Myocyte (in vitro differentiated cells): ENCODE measurements around the gene BRINP3. TPM values are rescaled to one million over a fixed set of nuclear protein-coding genes. Genes with fewer than 3 reads are reported as not detected.

Experiments
- DNase-seq: peaks from one replicate; pipeline ENCODE4 v3.0.0-alpha.2; 2012; ENCODE audit warnings: low read depth
- total RNA-seq: library from RNA; depleted of rRNA; stranded (reverse); fragments of >200 nt; gene quantifications from 2 replicates; pipeline ENCODE4 v1.2.3, GENCODE V29; 2014

The BRINP3 gene
- total RNA-seq, 1 donor from 2014 or later, result 0.08 TPM

DNA sequence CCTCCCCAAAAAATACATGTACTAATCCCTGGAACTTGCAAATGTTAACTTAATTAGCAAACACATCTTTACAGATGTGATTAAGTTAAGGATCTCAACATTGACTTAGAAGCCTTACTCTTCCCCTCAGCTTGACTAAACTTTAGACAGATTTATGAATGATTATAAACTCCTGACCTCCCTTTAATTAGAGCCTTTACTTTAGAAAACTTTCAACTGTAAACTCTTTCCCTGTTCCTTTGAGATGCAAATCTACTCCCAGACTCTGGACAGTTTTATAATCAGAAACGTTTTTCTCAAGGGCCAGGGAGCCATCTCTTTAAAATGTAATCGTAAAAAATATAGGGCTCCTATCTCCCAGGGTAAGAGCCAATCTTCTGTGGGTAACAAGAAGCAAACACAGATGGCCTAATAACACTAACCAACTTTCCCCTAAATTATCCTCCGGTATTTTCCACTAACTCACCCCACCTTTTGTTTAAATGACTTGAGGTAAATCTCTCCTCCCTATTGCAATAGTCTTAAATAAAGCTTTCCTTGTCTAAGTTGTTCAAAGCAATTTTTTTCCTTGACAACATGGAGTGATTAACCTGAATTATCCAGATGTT is 284.1 kb downstream of the BRINP3 start:
- no peak for DNase-seq

DNA sequence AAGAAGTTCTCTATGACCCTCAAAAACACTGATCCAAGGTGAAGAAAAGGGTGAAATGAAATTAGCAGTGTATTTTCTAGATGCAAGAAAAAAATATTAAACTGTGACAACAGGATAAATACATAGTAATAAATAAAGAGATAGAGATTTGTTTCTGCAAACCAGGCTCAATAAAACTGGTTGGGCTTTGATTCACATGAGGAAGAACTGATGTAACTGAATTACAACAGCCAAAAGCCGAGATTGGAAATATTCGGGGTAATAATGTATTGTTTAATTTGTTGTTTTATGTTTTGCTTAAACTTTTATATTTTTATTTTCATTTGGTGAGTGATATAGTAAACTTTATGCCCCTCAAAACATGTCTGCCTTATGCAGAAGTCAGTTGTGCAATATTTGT is 285.0 kb downstream of the BRINP3 start:
- no peak for DNase-seq

DNA sequence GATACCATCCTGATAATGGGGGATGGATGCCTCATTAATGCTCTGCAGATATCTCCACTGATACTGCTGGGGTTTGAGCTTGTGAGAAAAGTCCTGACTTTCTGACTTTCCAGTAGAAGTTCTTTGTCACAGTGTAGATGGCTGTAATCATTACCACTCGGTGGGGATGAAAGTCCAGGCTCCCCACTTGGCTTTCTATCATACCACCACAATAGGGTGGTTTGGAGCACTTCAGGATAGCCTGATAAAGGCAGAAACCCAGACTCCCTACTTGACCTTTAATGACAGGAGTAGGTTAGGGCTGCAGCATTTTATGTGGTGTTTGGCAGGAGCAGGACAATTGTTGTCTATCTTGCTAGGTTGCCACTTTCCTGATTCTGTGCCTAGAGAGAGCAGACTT is 294.1 kb downstream of the BRINP3 start:
- DNase-seq, result no peak

DNA sequence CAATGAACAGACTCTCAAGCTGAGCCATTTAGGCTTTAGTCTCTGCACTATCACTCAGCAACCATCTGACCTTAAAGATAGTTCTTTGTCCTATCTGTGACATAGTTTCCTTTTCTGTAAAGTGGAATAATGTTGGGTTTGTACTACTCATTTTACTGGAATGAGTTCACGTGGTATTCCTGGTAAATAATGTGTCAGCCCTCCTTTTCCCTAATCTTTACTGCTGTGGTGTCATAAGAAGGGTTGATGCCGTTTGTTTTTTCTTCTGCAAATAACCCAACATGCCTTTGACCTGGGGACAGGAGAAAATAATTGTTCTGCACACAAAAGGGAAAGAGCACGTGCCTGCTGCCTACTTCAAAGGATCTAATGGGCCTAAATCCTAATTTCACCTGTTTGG is 297.8 kb downstream of the BRINP3 start:
- no peak for DNase-seq

GRCh38 chr1:190178827-190179226 is 298.8 kb downstream of the BRINP3 start:
- DNase-seq, result no peak

GRCh38 chr1:190177555-190177954 is 300.1 kb downstream of the BRINP3 start:
- no peak for DNase-seq

DNA sequence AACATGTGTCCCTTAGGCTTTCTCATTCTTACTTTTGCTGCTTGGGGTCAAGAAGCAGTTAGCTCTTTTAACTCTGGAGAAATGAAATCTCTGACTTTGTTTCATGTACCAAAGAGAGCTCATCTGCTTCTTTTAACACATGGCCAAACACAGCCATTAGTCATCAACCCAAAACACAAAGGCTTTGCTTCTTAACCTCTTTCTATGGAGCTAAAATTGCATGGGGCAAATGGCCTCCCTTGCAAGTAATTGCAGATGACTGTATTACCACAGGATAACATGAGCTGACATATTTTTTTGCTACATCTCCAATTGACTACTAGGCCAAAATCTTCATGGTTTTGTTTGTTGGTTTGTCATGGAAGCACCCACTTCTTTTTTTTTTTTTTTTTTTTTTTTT is 300.9 kb downstream of the BRINP3 start:
- DNase-seq, result peak; percentile 66

GRCh38 chr1:190175320-190175719 is 302.3 kb downstream of the BRINP3 start:
- no peak for DNase-seq

- peak; percentile 37 for DNase-seq
Observed at GRCh38 chr1:190172651-190173430, 304.8 kb downstream of the BRINP3 start.

- DNase-seq, result no peak
Observed at GRCh38 chr1:190170321-190170720, 307.3 kb downstream of the BRINP3 start.

DNA sequence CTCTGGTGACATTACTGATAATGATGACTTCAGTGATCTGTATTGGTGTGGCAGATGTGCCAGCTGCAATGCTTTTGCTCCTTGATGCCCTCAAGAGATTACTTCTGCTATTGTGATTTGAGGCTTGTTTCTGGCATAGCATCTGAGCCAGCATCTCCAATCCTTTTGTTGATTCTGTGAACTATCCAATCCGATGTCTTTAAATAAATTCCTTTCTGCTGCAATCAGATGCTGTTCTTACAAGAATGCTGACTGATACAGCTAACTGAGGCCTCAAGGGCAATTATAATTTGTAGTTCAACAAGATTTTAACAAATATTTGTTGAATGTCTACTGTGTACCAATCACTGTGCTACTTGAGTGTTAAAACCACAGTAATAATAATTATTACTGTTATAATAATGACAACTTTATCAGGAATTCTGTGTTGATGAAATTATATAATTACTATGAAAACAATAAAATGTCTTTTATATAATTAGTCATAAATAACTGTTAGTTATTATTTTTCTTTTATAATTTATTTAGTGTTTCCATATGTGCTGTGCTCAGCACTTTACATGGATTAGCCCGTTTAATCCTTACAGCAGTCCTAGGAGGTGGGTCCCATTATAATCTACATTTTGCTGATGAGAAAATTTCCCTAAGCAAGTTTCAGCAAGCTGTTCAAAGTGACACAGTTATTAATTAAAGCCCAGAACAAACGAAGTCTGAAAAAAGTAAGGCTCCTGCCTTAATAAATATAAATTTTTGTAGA is 308.2 kb downstream of the BRINP3 start:
- peak; percentile 36 for DNase-seq

DNA sequence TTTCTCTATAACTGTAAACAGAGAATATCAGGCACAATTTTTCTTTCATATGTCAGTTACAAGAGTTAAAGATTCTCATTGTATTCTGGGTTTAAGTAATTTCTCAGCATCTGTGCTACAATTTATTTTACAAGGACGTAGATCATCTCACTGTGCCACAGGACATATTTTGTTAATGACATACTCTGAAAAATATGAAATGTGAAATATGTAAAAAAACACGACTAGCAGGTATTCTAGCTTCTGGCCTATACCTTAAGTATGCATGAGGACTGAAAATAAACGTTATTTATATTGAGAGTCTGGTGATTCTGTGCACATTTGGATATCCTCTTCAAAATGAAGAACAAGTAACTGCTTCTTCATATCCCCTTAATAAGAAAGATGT is 308.8 kb downstream of the BRINP3 start:
- no peak for DNase-seq

DNA sequence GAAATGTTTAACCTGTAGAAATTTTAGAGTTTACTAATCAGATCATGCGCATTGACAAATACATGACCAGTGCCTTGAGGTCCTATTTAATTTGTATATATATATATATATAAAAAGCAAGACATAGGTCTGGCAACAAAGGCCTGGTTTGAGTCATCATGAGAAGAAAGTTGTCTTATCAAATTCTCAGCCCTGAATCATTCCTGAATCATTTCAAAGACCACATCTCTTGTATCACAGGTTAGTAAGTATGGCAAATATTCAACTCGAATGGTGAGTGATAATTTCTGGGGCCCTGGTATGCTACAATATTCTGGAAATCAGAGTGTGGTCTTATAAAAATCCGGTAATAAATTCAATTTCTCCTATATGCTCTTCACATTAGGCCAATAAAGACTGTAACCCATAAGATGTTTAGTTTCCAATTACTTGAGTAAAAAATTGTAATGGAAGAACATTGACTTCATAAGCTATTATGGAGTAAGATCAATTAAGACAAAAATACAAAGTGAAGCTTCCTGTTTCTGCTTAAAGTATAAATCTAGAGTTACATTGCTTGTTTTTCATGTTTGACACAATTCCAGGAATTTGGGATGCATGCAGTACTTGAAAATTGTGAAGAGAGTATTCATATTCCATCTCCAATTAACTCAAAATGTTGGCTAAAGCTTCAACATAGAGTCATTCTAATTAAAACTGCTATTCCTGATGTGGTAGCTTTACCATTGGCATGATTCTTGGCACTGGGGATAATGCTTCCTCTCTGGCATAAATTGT is 309.4 kb downstream of the BRINP3 start:
- DNase-seq, result no peak

GRCh38 chr1:190159146-190159545 is 318.5 kb downstream of the BRINP3 start:
- DNase-seq, result no peak

GRCh38 chr1:190154744-190155143 is 322.9 kb downstream of the BRINP3 start:
- no peak for DNase-seq

DNA sequence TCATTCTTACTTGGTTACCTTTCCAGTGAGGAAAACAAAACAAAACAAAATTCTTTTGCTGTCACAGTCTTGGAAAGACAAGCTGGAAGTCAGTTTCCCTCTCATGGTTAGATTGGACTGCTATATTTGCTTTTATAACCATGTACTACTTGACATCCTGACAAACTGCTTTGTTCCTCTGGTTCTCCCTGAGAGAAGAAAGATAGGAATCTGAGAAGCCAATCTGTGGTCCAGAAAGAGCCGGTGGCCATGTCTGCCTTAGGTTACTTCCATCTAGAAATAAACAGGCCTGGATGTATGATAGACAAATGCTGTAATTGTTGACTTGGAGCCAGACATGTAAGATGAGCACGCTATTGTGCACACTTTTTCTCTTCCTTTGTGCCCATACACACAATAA is 330.0 kb downstream of the BRINP3 start:
- DNase-seq, result no peak

GRCh38 chr1:190144650-190145049 is 333.0 kb downstream of the BRINP3 start:
- no peak for DNase-seq

DNA sequence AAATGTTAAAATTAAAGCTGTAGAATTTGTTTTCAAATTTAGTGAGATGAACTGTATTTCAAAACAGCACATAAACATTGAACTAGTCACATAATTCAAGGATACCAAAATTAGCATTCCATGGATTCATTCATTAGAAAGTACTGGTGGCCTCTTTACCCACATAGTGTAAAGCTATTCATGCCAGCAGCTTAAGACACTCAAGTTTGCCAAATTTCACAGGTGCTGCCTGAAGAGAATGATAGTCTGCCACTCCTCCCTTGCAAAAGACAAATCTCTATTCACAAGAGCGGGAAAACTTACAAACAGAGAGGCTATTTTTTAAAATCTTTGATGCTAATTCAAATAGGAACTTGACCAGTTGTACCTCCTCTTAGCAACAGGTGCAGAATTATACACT is 337.0 kb downstream of the BRINP3 start:
- DNase-seq, result peak; percentile 38

DNA sequence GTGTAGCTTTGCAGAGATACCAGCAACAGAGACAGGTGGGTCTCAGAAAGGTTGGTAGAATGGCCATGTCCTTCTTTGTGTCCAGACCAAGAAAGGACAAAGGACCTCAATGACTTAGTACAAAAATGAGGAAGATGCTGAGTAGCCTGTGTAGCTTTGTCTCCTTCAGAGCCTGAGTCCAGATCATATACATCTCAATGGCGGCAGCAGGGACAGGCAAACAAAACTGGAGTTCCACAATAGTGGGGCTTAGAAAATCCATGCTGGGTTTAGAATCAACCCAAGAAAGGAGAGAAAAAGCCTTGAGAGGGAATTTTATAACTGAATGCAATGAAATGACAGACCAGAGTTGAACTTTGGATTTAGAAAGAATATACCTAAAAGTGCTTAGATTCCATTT is 339.0 kb downstream of the BRINP3 start:
- DNase-seq, result no peak

- no peak for DNase-seq
Observed at GRCh38 chr1:190138266-190138665, 339.4 kb downstream of the BRINP3 start.

DNA sequence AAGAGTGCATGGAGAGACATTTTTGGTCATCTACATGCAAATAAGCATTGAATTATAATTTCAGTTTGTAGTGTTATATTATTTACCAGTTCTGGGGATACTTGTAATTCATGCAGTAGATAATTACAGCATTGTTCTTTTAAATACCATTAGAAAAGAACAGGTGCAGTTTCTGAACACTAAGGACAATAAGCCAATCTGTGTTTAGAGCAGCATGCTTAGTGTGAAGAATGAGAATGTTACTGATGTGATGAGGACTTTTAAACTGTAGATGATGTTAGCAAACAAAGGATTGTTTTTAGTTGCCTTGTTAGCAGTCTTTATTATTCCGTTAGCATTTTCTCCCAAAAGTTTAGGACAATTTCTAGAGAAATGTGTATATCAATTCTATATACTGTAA is 348.3 kb downstream of the BRINP3 start:
- no peak for DNase-seq

DNA sequence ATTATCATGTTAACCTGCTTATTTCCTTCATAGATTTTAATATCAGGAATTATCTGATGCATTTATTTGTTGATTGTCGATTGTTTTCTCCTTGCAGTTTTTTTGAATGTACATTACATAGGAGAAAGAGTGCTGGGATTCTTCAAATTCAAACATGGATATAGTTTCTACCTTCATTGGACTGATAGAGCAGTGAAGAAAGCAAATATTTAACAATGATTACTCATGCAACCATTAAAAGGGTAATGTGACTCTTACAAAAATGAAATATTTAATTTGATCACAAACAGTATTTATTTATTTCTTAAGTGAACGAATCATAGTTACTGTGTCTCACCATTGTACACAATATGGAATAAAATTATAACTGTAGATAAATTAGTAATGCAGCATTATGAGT is 350.9 kb downstream of the BRINP3 start:
- no peak for DNase-seq
